HAP-1 (cell line): ENCODE data around the gene RNASE7.

Experiments
- DNase-seq, 2 experiments: peaks; one replicate each; pipeline ENCODE4 v3.0.0-alpha.2; 2016 to 2020; ENCODE audit warnings: low spot score in 2 of 2
- H3K27me3 ChIP-seq: fragments of 250-450 bp; sonication (Bioruptor Pico); 2 replicates; pipeline ENCODE4 v1.5.1; 2020; ENCODE audit warnings: low read depth, mild to moderate bottlenecking, moderate library complexity
- H3K36me3 ChIP-seq: fragments of 250-450 bp; sonication (Bioruptor Pico); replicated peaks from 2 replicates; pipeline ENCODE4 v1.5.1; 2020; ENCODE audit warnings: mild to moderate bottlenecking
- H3K4me1 ChIP-seq: fragments of 250-450 bp; sonication (Bioruptor Pico); 2 replicates; pipeline ENCODE4 v1.5.1; 2020; ENCODE audit warnings: mild to moderate bottlenecking
- H3K4me3 ChIP-seq: fragments of 250-450 bp; sonication (Bioruptor Pico); 2 replicates; pipeline ENCODE4 v1.5.1; 2020; ENCODE audit warnings: mild to moderate bottlenecking, moderate library complexity
- H3K9me3 ChIP-seq: fragments of 250-450 bp; sonication (Bioruptor Pico); 2 replicates; pipeline ENCODE4 v1.5.1; 2020; ENCODE audit warnings: mild to moderate bottlenecking, moderate library complexity
- in situ Hi-C: fragments of 300-500 bp; cut with MboI; formaldehyde crosslinking; loops from 3 replicates; pipeline ENCODE4 v1.14.3; 2020; ENCODE audit warnings: low sequenced_read_pairs, inconsistent platforms, mixed read lengths

Gene RNASE7

GRCh38 chr14:21084998-21085853 lies 43.1 kb downstream of the RNASE7 start:
- no peak for DNase-seq
- in situ Hi-C loops: loop anchor here (25.0 kb wide), 1 partner anchor 748 kb away; the partner anchor contains the start of genes CCNB1IP1 and PARP2
- Histone ChIP-seq H3K4me3 (no peak overlapping the region), H3K27me3 (no peaks in the 10 kb centered on the region), H3K9me3 (no peaks in the 10 kb centered on the region), H3K36me3 (peaks cover 24% of the 10 kb centered on the region), H3K4me1 (no peaks in the 10 kb centered on the region)

DNA sequence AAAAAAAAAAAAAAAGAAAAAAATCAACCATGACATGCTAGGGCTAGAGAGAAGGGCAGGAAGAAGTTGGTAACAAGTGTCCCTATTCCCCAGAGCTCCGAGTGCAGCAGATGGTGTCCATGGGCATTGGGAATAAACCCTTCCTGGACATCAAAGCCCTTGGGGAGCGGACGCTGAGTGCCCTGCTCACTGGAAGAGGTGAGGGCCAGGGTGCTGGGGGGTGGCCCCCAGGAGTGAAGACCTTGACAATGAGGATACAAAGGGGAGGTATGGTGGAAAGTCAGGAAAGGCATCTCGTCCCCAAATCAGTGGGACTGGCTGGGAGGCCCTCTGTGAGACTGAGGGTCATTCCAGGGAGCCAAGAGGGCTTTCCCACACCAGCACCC lies 44.7 kb downstream of the RNASE7 start:
- in situ Hi-C loops: loop anchor here (25.0 kb wide), 1 partner anchor 750 kb away; the partner anchor contains the start of genes CCNB1IP1 and PARP2
- DNase-seq: no peak
- Histone ChIP-seq H3K4me1 (no peaks in the 10 kb centered on the region), H3K36me3 (peaks cover 41% of the 10 kb centered on the region), H3K27me3 (no peaks in the 10 kb centered on the region), H3K9me3 (no peaks in the 10 kb centered on the region), H3K4me3 (no peak overlapping the region)

DNA sequence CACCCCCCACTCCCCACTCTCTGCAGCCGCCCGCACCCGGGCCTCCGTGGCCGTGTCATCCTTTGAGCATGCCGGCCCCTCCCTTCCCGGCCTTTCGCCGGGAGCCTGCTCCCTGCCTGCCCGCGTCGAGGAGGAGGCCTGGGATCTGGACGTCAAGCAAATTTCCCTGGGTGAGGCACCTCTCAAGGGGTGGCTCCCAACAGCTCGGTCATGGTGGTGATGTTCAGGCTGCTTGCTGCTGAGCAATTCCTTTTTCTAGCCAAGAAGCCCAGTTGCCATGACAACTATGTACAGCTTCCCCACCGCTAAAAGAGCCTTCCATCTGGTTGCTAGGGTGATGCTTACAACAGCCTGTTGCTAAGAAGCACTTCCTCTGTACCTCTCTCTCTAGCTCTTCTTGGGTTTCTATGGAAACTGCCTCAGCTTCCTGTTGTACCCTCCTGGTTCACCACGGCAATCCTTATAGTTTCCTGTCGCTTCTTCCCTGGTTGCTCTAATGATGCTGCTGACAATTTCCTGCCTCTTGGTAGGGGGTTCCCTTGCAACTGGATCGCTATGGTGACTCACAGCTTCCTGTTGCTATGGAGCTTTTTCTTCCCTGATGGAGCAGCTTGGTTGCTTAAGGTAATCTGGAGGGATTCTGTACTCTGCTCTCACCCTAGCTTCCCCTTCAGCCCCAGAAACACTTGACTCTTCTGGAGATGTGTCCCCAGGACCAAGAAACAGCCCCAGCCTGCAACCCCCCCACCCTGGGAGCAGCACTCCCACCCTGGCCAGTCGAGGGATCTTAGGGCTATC lies 45.3 kb downstream of the RNASE7 start:
- in situ Hi-C loops: loop anchor here (25.0 kb wide), 1 partner anchor 750 kb away; the partner anchor contains the start of genes CCNB1IP1 and PARP2
- no peaks in the 10 kb centered on the region for H3K4me1 ChIP-seq
- H3K36me3 ChIP-seq: peaks cover 47% of the 10 kb centered on the region

GRCh38 chr14:21088687-21089086 lies 46.5 kb downstream of the RNASE7 start:
- peaks cover 4% of the 10 kb centered on the region for H3K4me1 ChIP-seq
- H3K9me3 ChIP-seq: no peaks in the 10 kb centered on the region
- in situ Hi-C loops: loop anchor here (25.0 kb wide), 1 partner anchor 751 kb away; the partner anchor contains the start of genes CCNB1IP1 and PARP2
- peaks cover 54% of the 10 kb centered on the region for H3K36me3 ChIP-seq
- H3K4me3 ChIP-seq: no peak overlapping the region
- H3K27me3 ChIP-seq: no peaks in the 10 kb centered on the region
- no peak for DNase-seq

More for the DNA sequence above, 45.3 kb downstream of the RNASE7 start:
- no peak overlapping the region for H3K4me3 ChIP-seq
- DNase-seq: no peak
- H3K9me3 ChIP-seq: no peaks in the 10 kb centered on the region
- H3K27me3 ChIP-seq: no peaks in the 10 kb centered on the region

- H3K36me3 ChIP-seq: peaks cover 49% of the 10 kb centered on the region
- no peaks in the 10 kb centered on the region for H3K27me3 ChIP-seq
- H3K9me3 ChIP-seq: no peaks in the 10 kb centered on the region
- DNase-seq: no peak
- peaks cover 10% of the 10 kb centered on the region for H3K4me1 ChIP-seq
- H3K4me3 ChIP-seq: no peak overlapping the region
- in situ Hi-C loops: loop anchor here (25.0 kb wide), 1 partner anchor 752 kb away; the partner anchor contains the start of genes CCNB1IP1 and PARP2
These were observed 47.1 kb downstream of the RNASE7 start for GRCh38 chr14:21089271-21089670.

DNA sequence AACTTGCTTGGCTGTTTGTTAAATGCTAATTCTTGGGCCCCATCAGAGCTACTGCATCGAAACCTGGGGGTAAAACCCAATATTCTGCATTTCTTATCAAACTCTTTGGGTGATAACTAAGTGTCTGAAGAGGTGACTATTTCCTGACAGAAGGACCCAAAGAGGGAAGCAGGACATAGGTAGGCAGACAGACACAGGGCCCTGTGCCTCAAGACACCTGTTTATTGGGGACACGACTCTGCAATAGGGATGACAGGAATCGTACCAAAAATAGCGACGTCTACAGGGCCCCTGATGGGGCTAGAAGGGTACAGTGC lies 47.7 kb downstream of the RNASE7 start:
- peaks cover 47% of the 10 kb centered on the region for H3K36me3 ChIP-seq
- DNase-seq: no peak
- peaks cover 12% of the 10 kb centered on the region for H3K4me1 ChIP-seq
- H3K9me3 ChIP-seq: no peaks in the 10 kb centered on the region
- in situ Hi-C loops: loop anchor here (25.0 kb wide), 1 partner anchor 753 kb away; the partner anchor contains the start of genes CCNB1IP1 and PARP2
- H3K27me3 ChIP-seq: no peaks in the 10 kb centered on the region
- H3K4me3 ChIP-seq: no peak overlapping the region

DNA sequence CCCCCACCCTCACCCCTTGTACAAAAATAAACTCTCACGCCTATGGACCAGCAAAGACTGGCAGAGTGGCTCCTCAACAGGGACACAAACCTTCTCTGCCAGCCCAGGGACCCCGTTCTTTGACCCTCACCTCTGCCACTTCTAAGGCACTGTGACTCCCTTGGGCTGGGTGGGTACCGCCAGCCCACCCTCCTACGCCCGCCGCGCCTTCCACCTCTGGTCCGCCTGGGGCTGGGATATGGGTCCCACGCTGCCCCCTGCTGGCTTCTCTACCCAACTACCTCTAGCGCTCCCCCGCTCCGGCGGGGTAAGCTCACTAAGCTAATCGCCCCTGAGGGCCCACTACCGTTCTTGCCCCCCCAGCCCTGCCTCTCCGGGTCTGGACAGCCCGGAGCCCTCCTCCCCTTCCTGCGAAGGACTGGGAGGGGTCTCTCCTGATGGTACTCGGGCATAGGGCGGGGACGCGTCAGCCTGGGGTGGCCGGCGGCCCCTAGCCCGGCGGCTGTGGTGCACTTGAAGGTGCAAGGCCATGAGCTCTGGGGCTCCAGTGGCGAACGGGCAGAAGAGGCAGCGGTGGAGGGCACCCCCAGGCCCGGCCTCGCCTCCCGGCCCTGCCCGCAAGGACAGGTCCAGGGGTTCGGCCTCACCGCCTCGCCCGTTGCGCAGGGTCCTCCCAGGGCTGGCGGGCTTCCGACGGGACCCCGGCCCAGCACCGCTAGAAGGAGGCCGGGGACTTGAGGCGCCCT lies 48.2 kb downstream of the RNASE7 start:
- peaks cover 43% of the 10 kb centered on the region for H3K36me3 ChIP-seq
- in situ Hi-C loops: loop anchor here (25.0 kb wide), 1 partner anchor 753 kb away; the partner anchor contains the start of genes CCNB1IP1 and PARP2

DNA sequence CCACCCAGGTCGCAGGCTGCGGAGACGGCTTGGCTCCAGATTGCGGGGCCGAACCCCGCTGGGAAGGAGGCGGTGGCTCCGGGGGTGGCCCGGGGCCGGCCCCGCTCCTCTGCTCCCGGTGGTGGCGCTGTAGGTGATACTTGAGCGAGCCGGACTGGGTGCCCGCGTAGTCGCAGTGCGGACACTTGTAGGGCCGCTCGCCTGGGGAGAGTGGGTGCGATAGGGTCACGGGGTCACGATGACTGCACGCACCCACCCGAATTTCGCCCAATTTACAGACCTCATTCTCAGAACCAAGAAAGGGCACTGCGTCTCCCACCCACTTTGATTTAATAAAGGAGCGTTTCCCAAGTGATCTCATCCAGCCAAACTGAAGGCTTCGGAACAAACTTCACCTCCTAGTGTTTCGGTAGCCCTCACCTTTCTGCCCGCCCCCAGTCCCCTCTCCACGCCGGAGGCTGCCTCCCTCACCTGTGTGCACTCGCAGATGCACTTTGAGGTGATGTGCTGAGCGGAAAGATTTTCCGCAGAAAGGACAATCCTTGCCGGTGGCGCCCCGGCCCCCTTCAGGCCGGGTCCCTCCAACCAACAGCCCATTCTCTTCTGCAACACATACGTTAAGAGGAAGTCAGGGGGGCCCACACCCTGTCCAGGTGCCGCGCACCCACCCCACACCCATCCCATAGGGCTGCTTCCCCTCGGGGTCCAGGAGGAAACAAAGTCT lies 48.9 kb downstream of the RNASE7 start:
- Histone ChIP-seq H3K9me3 (no peaks in the 10 kb centered on the region), H3K27me3 (no peaks in the 10 kb centered on the region), H3K36me3 (peaks cover 43% of the 10 kb centered on the region), H3K4me3 (no peak overlapping the region), H3K4me1 (peaks cover 20% of the 10 kb centered on the region)
- in situ Hi-C loops: loop anchor here (25.0 kb wide), 1 partner anchor 754 kb away; the partner anchor contains the start of genes CCNB1IP1 and PARP2
- no peak for DNase-seq

More for the DNA sequence above, 48.2 kb downstream of the RNASE7 start:
- H3K4me3 ChIP-seq: no peak overlapping the region
- no peak for DNase-seq
- H3K9me3 ChIP-seq: no peaks in the 10 kb centered on the region
- H3K27me3 ChIP-seq: no peaks in the 10 kb centered on the region
- H3K4me1 ChIP-seq: peaks cover 17% of the 10 kb centered on the region

GRCh38 chr14:21091821-21092272 lies 49.7 kb downstream of the RNASE7 start:
- DNase-seq: no peak
- Histone ChIP-seq H3K27me3 (no peaks in the 10 kb centered on the region), H3K4me3 (no peak overlapping the region), H3K36me3 (peaks cover 43% of the 10 kb centered on the region), H3K4me1 (peaks cover 23% of the 10 kb centered on the region), H3K9me3 (no peaks in the 10 kb centered on the region)
- in situ Hi-C loops: loop anchor here (25.0 kb wide), 1 partner anchor 755 kb away; the partner anchor contains the start of genes CCNB1IP1 and PARP2

GRCh38 chr14:21092273-21093011 lies 50.3 kb downstream of the RNASE7 start:
- no peaks in the 10 kb centered on the region for H3K9me3 ChIP-seq
- H3K4me3 ChIP-seq: no peak overlapping the region
- in situ Hi-C loops: loop anchor here (25.0 kb wide), 1 partner anchor 755 kb away; the partner anchor contains the start of genes CCNB1IP1 and PARP2
- H3K27me3 ChIP-seq: no peaks in the 10 kb centered on the region
- peak; percentile 54 to 93 for DNase-seq
- H3K36me3 ChIP-seq: peaks cover 43% of the 10 kb centered on the region
- peaks cover 29% of the 10 kb centered on the region for H3K4me1 ChIP-seq

DNA sequence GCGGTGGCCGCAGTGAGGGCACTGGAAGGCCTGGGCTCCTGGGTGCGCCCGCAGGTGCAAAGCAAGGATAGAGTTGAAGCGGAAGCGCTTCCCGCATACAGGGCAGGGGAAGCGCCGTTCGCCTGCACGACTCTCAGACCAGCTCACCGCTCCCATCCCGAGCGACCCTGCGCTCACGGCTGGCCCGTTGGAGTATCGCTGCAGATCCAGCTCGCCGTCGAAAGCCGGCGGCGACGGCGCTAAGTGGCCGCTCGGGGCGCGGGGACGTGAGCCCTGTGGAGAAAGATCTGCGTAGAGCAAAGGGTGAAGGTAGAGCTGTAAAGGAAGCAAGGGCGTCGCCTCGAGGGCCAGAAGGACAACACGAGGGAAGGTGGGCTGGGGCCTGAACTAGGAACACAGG lies 50.9 kb downstream of the RNASE7 start:
- in situ Hi-C loops: loop anchor here (25.0 kb wide), 1 partner anchor 756 kb away; the partner anchor contains the start of genes CCNB1IP1 and PARP2
- H3K9me3 ChIP-seq: no peaks in the 10 kb centered on the region
- H3K27me3 ChIP-seq: no peaks in the 10 kb centered on the region
- peaks cover 43% of the 10 kb centered on the region for H3K36me3 ChIP-seq
- H3K4me1 ChIP-seq: peaks cover 30% of the 10 kb centered on the region
- DNase-seq: no peak
- H3K4me3 ChIP-seq: no peak overlapping the region
